ENCODE measurements around the gene TWF1.

DNA sequence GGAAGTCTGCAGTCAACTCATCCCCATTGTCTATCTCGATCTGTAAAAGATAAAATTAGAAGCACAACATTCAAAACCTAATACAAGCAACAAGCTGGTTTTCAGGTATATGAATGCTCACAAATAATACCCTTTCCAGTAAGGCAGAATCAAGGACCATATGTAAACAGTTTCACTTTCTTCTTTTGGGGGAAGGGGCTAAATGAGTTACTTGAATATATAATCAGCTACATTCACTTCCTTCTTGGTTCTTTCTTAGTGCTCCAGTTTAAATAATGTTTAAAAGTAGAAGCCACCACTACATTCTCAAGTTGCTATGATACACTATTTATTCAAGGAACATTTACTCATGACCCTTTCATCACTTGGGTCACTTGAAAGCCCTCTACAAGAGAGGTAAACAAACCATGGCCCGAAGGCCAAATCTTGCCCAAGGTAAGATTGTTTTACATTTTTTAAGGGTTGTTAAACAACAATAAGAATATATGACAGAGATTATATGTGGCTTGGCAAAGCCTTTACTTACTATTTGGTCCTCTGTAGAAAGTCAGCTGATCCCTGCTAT is 10.3 kb downstream of the TWF1 start:
- TF ChIP-seq, protein P1, sequence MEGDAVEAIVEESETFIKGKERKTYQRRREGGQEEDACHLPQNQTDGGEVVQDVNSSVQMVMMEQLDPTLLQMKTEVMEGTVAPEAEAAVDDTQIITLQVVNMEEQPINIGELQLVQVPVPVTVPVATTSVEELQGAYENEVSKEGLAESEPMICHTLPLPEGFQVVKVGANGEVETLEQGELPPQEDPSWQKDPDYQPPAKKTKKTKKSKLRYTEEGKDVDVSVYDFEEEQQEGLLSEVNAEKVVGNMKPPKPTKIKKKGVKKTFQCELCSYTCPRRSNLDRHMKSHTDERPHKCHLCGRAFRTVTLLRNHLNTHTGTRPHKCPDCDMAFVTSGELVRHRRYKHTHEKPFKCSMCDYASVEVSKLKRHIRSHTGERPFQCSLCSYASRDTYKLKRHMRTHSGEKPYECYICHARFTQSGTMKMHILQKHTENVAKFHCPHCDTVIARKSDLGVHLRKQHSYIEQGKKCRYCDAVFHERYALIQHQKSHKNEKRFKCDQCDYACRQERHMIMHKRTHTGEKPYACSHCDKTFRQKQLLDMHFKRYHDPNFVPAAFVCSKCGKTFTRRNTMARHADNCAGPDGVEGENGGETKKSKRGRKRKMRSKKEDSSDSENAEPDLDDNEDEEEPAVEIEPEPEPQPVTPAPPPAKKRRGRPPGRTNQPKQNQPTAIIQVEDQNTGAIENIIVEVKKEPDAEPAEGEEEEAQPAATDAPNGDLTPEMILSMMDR (IDR thresholded peaks at IDR 0.05; ENCODE audit: insufficient read depth, low read length) = no peak
- TF ChIP-seq POLR2AphosphoS5 (IDR thresholded peaks at IDR 0.05; ENCODE audit: low read depth) = no peak
- TF ChIP-seq, protein P2, sequence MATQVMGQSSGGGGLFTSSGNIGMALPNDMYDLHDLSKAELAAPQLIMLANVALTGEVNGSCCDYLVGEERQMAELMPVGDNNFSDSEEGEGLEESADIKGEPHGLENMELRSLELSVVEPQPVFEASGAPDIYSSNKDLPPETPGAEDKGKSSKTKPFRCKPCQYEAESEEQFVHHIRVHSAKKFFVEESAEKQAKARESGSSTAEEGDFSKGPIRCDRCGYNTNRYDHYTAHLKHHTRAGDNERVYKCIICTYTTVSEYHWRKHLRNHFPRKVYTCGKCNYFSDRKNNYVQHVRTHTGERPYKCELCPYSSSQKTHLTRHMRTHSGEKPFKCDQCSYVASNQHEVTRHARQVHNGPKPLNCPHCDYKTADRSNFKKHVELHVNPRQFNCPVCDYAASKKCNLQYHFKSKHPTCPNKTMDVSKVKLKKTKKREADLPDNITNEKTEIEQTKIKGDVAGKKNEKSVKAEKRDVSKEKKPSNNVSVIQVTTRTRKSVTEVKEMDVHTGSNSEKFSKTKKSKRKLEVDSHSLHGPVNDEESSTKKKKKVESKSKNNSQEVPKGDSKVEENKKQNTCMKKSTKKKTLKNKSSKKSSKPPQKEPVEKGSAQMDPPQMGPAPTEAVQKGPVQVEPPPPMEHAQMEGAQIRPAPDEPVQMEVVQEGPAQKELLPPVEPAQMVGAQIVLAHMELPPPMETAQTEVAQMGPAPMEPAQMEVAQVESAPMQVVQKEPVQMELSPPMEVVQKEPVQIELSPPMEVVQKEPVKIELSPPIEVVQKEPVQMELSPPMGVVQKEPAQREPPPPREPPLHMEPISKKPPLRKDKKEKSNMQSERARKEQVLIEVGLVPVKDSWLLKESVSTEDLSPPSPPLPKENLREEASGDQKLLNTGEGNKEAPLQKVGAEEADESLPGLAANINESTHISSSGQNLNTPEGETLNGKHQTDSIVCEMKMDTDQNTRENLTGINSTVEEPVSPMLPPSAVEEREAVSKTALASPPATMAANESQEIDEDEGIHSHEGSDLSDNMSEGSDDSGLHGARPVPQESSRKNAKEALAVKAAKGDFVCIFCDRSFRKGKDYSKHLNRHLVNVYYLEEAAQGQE (IDR thresholded peaks at IDR 0.05; ENCODE audit: insufficient replicate concordance, low read depth) = no peak
- no peak for TF ChIP-seq GABPA (IDR thresholded peaks at IDR 0.05; ENCODE audit: low read depth)
- TF ChIP-seq SPI1 (IDR thresholded peaks at IDR 0.05; ENCODE audit: borderline replicate concordance, low read depth) = no peak

Data from HL-60 (cell line).